HFFc6 (cell line): ENCODE measurements around the gene CA9. TPM values are rescaled to one million over a fixed set of nuclear protein-coding genes. Genes with fewer than 3 reads are reported as not detected.

Experiments
- DNase-seq: peaks from one replicate; pipeline ENCODE4 v3.0.0-alpha.2; 2018
- H3K27ac Mint-ChIP-seq: 2 replicates; pipeline ENCODE4 v1.8.0; 2020; ENCODE audit warnings: mild to moderate bottlenecking, mixed read lengths
- H3K27me3 Mint-ChIP-seq: 2 replicates; pipeline ENCODE4 v1.8.0; 2021; ENCODE audit warnings: mild to moderate bottlenecking, moderate library complexity, mixed read lengths; ENCODE audit not compliant: insufficient read depth
- H3K36me3 Mint-ChIP-seq: 2 replicates; pipeline ENCODE4 v1.8.0; 2021; ENCODE audit warnings: low read depth, mixed read lengths
- H3K4me1 Mint-ChIP-seq: 2 replicates; pipeline ENCODE4 v1.8.0; 2020; ENCODE audit warnings: low read depth, mixed read lengths
- H3K4me3 Mint-ChIP-seq: 2 replicates; pipeline ENCODE4 v1.8.0; 2020; ENCODE audit warnings: mild to moderate bottlenecking, moderate library complexity, mixed read lengths
- H3K9me3 Mint-ChIP-seq: 2 replicates; pipeline ENCODE4 v1.8.0; 2020; ENCODE audit warnings: mild to moderate bottlenecking, mixed read lengths
- CTCF ChIP-seq: fragments of 200-600 bp; sonication (generic); IDR thresholded peaks from 2 replicates; pipeline ENCODE4 v1.5.0; 2021; ENCODE audit warnings: antibody characterized with exemption, mild to moderate bottlenecking
- total RNA-seq, 6 experiments: library from RNA; stranded (reverse); fragmentation: NEBNext Ultra II Directional; extraction: Animal tissue kit (Norgen Biotek cat#: 25700); gene quantifications; 2 replicates in 1 of 6; 3 replicates in 5 of 6; pipeline ENCODE4 v1.2.3, GENCODE V29; 2021

CA9 gene
- total RNA-seq, 6 experiments from 2014 or later, result 0.28 TPM; not detected in 5

GRCh38 chr9:35684921-35685320 lies 11.2 kb downstream of the CA9 start:
- no peak for TF ChIP-seq CTCF
- Mint-ChIP-seq H3K27me3 (peaks cover 35% of the 10 kb centered on the region), H3K4me3 (peak overlapping the region; percentile 100), H3K9me3 (no peaks in the 10 kb centered on the region), H3K36me3 (peaks cover 67% of the 10 kb centered on the region), H3K27ac (peak overlapping the region; percentile 71), H3K4me1 (peaks cover 86% of the 10 kb centered on the region)
- DNase-seq, result no peak

- Mint-ChIP-seq H3K4me1 (peaks cover 80% of the 10 kb centered on the region), H3K27ac (peak overlapping the region; percentile 61), H3K36me3 (peaks cover 67% of the 10 kb centered on the region), H3K9me3 (no peaks in the 10 kb centered on the region), H3K4me3 (peak overlapping the region; percentile 100), H3K27me3 (peaks cover 34% of the 10 kb centered on the region)
- no peak for DNase-seq
- TF ChIP-seq CTCF, result no peak
Observed at GRCh38 chr9:35685506-35685905, 11.8 kb downstream of the CA9 start.

GRCh38 chr9:35686222-35687203 lies 12.8 kb downstream of the CA9 start:
- H3K27ac Mint-ChIP-seq, result peak overlapping the region; percentile 61
- H3K36me3 Mint-ChIP-seq, result peaks cover 67% of the 10 kb centered on the region
- H3K27me3 Mint-ChIP-seq, result peaks cover 41% of the 10 kb centered on the region
- peak; percentile 34 for DNase-seq
- peak overlapping the region; percentile 100 for H3K4me3 Mint-ChIP-seq
- no peaks in the 10 kb centered on the region for H3K9me3 Mint-ChIP-seq
- no peak for TF ChIP-seq CTCF
- peaks cover 75% of the 10 kb centered on the region for H3K4me1 Mint-ChIP-seq

GRCh38 chr9:35687306-35687705 lies 13.6 kb downstream of the CA9 start:
- H3K4me3 Mint-ChIP-seq, result peak overlapping the region; percentile 100
- H3K4me1 Mint-ChIP-seq, result peaks cover 74% of the 10 kb centered on the region
- peaks cover 61% of the 10 kb centered on the region for H3K36me3 Mint-ChIP-seq
- TF ChIP-seq CTCF, result no peak
- H3K9me3 Mint-ChIP-seq, result no peaks in the 10 kb centered on the region
- H3K27ac Mint-ChIP-seq, result peak overlapping the region; percentile 61
- DNase-seq, result no peak
- peaks cover 37% of the 10 kb centered on the region for H3K27me3 Mint-ChIP-seq

- Mint-ChIP-seq H3K27me3 (peaks cover 32% of the 10 kb centered on the region), H3K4me3 (peak overlapping the region; percentile 100), H3K9me3 (no peaks in the 10 kb centered on the region), H3K4me1 (peaks cover 67% of the 10 kb centered on the region), H3K27ac (peak overlapping the region; percentile 97), H3K36me3 (peaks cover 54% of the 10 kb centered on the region)
- TF ChIP-seq CTCF, result no peak
- no peak for DNase-seq
Observed at GRCh38 chr9:35687972-35688557, 14.3 kb downstream of the CA9 start.
